Hepatocyte (in vitro differentiated cells): Measurements from ENCODE around the gene HSPBP1.

ENCODE experiments used
- CTCF ChIP-seq: fragments of 200-600 bp; sonication (generic); IDR thresholded peaks from 2 replicates; pipeline ENCODE4 v1.5.1; 2016; ENCODE audit warnings: antibody characterized with exemption, mild to moderate bottlenecking; ENCODE audit not compliant: poor library complexity
- EZH2 ChIP-seq: fragments of 200-600 bp; sonication (generic); IDR thresholded peaks from 2 replicates; pipeline ENCODE4 v1.6.1; 2016; ENCODE audit warnings: antibody characterized with exemption, mild to moderate bottlenecking, borderline replicate concordance
- EZH2phosphoT487 ChIP-seq: fragments of 200-600 bp; sonication (generic); IDR thresholded peaks from one replicate; pipeline ENCODE4 v1.6.1; 2018; ENCODE audit warnings: antibody characterized with exemption, mild to moderate bottlenecking, low read depth, moderate library complexity; ENCODE audit not compliant: unreplicated experiment, severe bottlenecking

- TF ChIP-seq CTCF (no peak), EZH2 (no peak), EZH2phosphoT487 (no peak)
Observed at GRCh38 chr19:55238030-55238429, 41.9 kb downstream of the HSPBP1 start.
